Measurements from ENCODE around the gene PKP2.

DNA sequence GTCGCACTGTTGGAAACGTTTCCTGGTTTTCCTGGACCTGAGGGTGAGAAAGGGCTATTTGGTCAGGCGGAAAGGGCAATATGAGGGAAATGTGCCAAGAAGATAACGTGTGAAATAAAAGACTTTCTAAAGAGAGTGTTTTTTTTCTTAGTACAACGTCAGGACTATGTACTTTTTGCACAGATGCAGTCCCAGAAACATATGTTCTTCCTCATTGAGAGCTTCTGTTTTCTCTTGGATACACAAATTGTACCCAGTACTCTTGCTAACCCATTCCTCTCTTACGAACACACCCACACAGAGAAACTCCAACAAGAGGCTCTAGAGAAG is 669 bp upstream of the PKP2 start:
- TF ChIP-seq, protein P1, sequence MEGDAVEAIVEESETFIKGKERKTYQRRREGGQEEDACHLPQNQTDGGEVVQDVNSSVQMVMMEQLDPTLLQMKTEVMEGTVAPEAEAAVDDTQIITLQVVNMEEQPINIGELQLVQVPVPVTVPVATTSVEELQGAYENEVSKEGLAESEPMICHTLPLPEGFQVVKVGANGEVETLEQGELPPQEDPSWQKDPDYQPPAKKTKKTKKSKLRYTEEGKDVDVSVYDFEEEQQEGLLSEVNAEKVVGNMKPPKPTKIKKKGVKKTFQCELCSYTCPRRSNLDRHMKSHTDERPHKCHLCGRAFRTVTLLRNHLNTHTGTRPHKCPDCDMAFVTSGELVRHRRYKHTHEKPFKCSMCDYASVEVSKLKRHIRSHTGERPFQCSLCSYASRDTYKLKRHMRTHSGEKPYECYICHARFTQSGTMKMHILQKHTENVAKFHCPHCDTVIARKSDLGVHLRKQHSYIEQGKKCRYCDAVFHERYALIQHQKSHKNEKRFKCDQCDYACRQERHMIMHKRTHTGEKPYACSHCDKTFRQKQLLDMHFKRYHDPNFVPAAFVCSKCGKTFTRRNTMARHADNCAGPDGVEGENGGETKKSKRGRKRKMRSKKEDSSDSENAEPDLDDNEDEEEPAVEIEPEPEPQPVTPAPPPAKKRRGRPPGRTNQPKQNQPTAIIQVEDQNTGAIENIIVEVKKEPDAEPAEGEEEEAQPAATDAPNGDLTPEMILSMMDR (conservative IDR thresholded peaks at IDR 0.05; ENCODE audit: low read depth, low read length): no peak
- TF ChIP-seq CEBPB (IDR thresholded peaks at IDR 0.05; ENCODE audit: low read depth, low read length) (no peak), POLR2A (IDR thresholded peaks at IDR 0.05; ENCODE audit: low read depth, low read length) (no peak), SMC3 (IDR thresholded peaks at IDR 0.05; ENCODE audit: low read depth, low read length) (no peak), FOS (IDR thresholded peaks at IDR 0.05; ENCODE audit: low read depth, low read length) (no peak), RAD21 (IDR thresholded peaks at IDR 0.05; ENCODE audit: low read length) (no peak), MXI1 (IDR thresholded peaks at IDR 0.05; ENCODE audit: borderline replicate concordance, low read depth, low read length) (no peak), MAFK (IDR thresholded peaks at IDR 0.05; ENCODE audit: low read depth, low read length) (no peak), CHD1 (IDR thresholded peaks at IDR 0.05; ENCODE audit: low read depth, low read length) (no peak), RCOR1 (IDR thresholded peaks at IDR 0.05; ENCODE audit: insufficient replicate concordance, low read length) (no peak), MAZ (IDR thresholded peaks at IDR 0.05; ENCODE audit: borderline replicate concordance, low read depth, low read length) (no peak), BHLHE40 (IDR thresholded peaks at IDR 0.05; ENCODE audit: low read depth, low read length) (no peak), ELK1 (IDR thresholded peaks at IDR 0.05; ENCODE audit: borderline replicate concordance, low read depth, low read length) (no peak)
- TF ChIP-seq, protein P2, sequence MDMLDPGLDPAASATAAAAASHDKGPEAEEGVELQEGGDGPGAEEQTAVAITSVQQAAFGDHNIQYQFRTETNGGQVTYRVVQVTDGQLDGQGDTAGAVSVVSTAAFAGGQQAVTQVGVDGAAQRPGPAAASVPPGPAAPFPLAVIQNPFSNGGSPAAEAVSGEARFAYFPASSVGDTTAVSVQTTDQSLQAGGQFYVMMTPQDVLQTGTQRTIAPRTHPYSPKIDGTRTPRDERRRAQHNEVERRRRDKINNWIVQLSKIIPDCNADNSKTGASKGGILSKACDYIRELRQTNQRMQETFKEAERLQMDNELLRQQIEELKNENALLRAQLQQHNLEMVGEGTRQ (IDR thresholded peaks at IDR 0.05; ENCODE audit: low read depth, low read length): no peak
